Measurements from ENCODE around the gene TSSK3.

TSSK3 gene

GRCh38 chr1:32362474-32363313 is at the start of gene TSSK3, which contains the start of gene FAM229A:
Gene TSSK3 (plus strand): TSS chr1:32362539. CDS start chr1:32362702, 163 bp downstream.
Gene FAM229A (minus strand): TSS chr1:32362485. CDS start chr1:32362091, 394 bp downstream.
- peaks cover 28% of the 10 kb centered on the region for H3K27me3 ChIP-seq
- peak within 1 kb of the TSS; percentile 41; the same call in 1 of the 2 replicates for H3K9ac ChIP-seq
- H4K20me1 ChIP-seq, result peaks cover 45% of the 10 kb centered on the region
- peaks cover 50% of the 10 kb centered on the region for H3K36me3 ChIP-seq
- H3K4me2 ChIP-seq, result peak within 1 kb of the TSS; percentile 87
- H3K9me3 ChIP-seq, result no peaks in the 10 kb centered on the region
- peaks cover 53% of the 10 kb centered on the region for H3K4me1 ChIP-seq
- H3K4me3 ChIP-seq, result peak within 1 kb of the TSS; percentile 53
- TF ChIP-seq Cebpa-rat (IDR thresholded peaks at IDR 0.05), result no peak
- no peak within 1 kb of the TSS for H3K27ac ChIP-seq

- H3K27me3 ChIP-seq, result no peaks in the 10 kb centered on the region
- 0 out of 2 replicates have a peak overlapping the region, but pooled peaks have one; percentile 20 for H3K27ac ChIP-seq
- peaks cover 58% of the 10 kb centered on the region for H3K36me3 ChIP-seq
- H3K9ac ChIP-seq, result peak overlapping the region; percentile 36; the same call in 1 of the 2 replicates
- peaks cover 33% of the 10 kb centered on the region for H4K20me1 ChIP-seq
- peak overlapping the region; percentile 78 for H3K4me2 ChIP-seq
- TF ChIP-seq Cebpa-rat (IDR thresholded peaks at IDR 0.05), result no peak
- no peaks in the 10 kb centered on the region for H3K9me3 ChIP-seq
- peaks cover 81% of the 10 kb centered on the region for H3K4me1 ChIP-seq
- H3K4me3 ChIP-seq, result no peak overlapping the region
Measured at GRCh38 chr1:32316903-32317277, 45.4 kb upstream of the TSSK3 start.

- Histone ChIP-seq H3K4me3 (no peak overlapping the region), H3K4me2 (peak overlapping the region; percentile 78), H3K36me3 (peaks cover 61% of the 10 kb centered on the region), H3K4me1 (peaks cover 83% of the 10 kb centered on the region), H4K20me1 (peaks cover 24% of the 10 kb centered on the region), H3K9ac (no peak overlapping the region), H3K27ac (peak overlapping the region; percentile 24; the same call in 1 of the 2 replicates), H3K27me3 (no peaks in the 10 kb centered on the region), H3K9me3 (no peaks in the 10 kb centered on the region)
- TF ChIP-seq Cebpa-rat (IDR thresholded peaks at IDR 0.05), result no peak; the same call in 1 of the 2 replicates
Measured at GRCh38 chr1:32318127-32318869, 44.0 kb upstream of the TSSK3 start.

- Histone ChIP-seq H3K36me3 (peaks cover 85% of the 10 kb centered on the region), H4K20me1 (peaks cover 32% of the 10 kb centered on the region), H3K9me3 (no peaks in the 10 kb centered on the region), H3K9ac (no peak overlapping the region), H3K4me2 (peak overlapping the region; percentile 25), H3K4me3 (no peak overlapping the region), H3K4me1 (peaks cover 55% of the 10 kb centered on the region), H3K27me3 (no peaks in the 10 kb centered on the region), H3K27ac (peak overlapping the region; percentile 12; the same call in 1 of the 2 replicates)
- TF ChIP-seq Cebpa-rat (IDR thresholded peaks at IDR 0.05), result no peak
Measured at GRCh38 chr1:32321712-32322291, 40.5 kb upstream of the TSSK3 start.

GRCh38 chr1:32327204-32327603 is 35.1 kb upstream of the TSSK3 start:
- no peak overlapping the region for H3K9ac ChIP-seq
- no peaks in the 10 kb centered on the region for H3K9me3 ChIP-seq
- H3K4me3 ChIP-seq, result no peak overlapping the region
- H4K20me1 ChIP-seq, result peaks cover 71% of the 10 kb centered on the region
- no peak overlapping the region for H3K27ac ChIP-seq
- no peak overlapping the region for H3K4me2 ChIP-seq
- H3K36me3 ChIP-seq, result peaks cover 99% of the 10 kb centered on the region
- no peaks in the 10 kb centered on the region for H3K27me3 ChIP-seq
- no peak for TF ChIP-seq Cebpa-rat (IDR thresholded peaks at IDR 0.05)
- H3K4me1 ChIP-seq, result peaks cover 22% of the 10 kb centered on the region

- H3K4me3 ChIP-seq, result no peak overlapping the region
- H3K27me3 ChIP-seq, result no peaks in the 10 kb centered on the region
- no peaks in the 10 kb centered on the region for H3K9me3 ChIP-seq
- TF ChIP-seq Cebpa-rat (IDR thresholded peaks at IDR 0.05), result no peak
- no peak overlapping the region for H3K27ac ChIP-seq
- H3K36me3 ChIP-seq, result peaks cover 96% of the 10 kb centered on the region
- no peak overlapping the region for H3K9ac ChIP-seq
- H3K4me1 ChIP-seq, result peaks cover 43% of the 10 kb centered on the region
- H4K20me1 ChIP-seq, result peaks cover 81% of the 10 kb centered on the region
- H3K4me2 ChIP-seq, result no peak overlapping the region
Measured at GRCh38 chr1:32329931-32330466, 32.3 kb upstream of the TSSK3 start.

- no peaks in the 10 kb centered on the region for H3K9me3 ChIP-seq
- no peaks in the 10 kb centered on the region for H3K27me3 ChIP-seq
- H3K4me2 ChIP-seq, result 0 out of 2 replicates have a peak overlapping the region, but pooled peaks have one; percentile 92
- peaks cover 43% of the 10 kb centered on the region for H3K4me1 ChIP-seq
- no peak overlapping the region for H3K4me3 ChIP-seq
- no peak for TF ChIP-seq Cebpa-rat (IDR thresholded peaks at IDR 0.05)
- peaks cover 83% of the 10 kb centered on the region for H4K20me1 ChIP-seq
- H3K36me3 ChIP-seq, result peaks cover 90% of the 10 kb centered on the region
- H3K9ac ChIP-seq, result no peak overlapping the region
- H3K27ac ChIP-seq, result no peak overlapping the region
Measured at GRCh38 chr1:32330558-32331151, 31.7 kb upstream of the TSSK3 start.

- Histone ChIP-seq H3K27ac (no peak overlapping the region), H3K4me3 (no peak overlapping the region), H3K4me1 (peaks cover 46% of the 10 kb centered on the region), H3K9me3 (no peaks in the 10 kb centered on the region), H3K4me2 (peak overlapping the region; percentile 92; the same call in 1 of the 2 replicates), H3K27me3 (no peaks in the 10 kb centered on the region), H3K9ac (no peak overlapping the region), H3K36me3 (peaks cover 81% of the 10 kb centered on the region), H4K20me1 (peaks cover 86% of the 10 kb centered on the region)
- TF ChIP-seq Cebpa-rat (IDR thresholded peaks at IDR 0.05), result no peak
Measured at GRCh38 chr1:32331549-32331948, 30.8 kb upstream of the TSSK3 start.

Measured in BLaER1 (cell line).